HepG2 (cell line): ENCODE measurements around the gene MYD88. TPM values are rescaled to one million over a fixed set of nuclear protein-coding genes. Genes with fewer than 3 reads are reported as not detected.

Experiments used
- ATAC-seq: fragments of 200-7000 bp; cut with Tn5 transposase; 3 replicates; pipeline ENCODE4 v1.9.1; 2020; ENCODE audit warnings: mild to moderate bottlenecking, moderate library complexity
- BruUV-seq: library from RNA; stranded (reverse); fragments of 400-500 nt; replicated peaks from 2 replicates; lab custom pipeline; 2021; lab: Mats Ljungman, UMichigan
- CTCF ChIA-PET: fragments of 300-600 bp; formaldehyde crosslinking; extraction: SDS; loops from one replicate; lab custom pipeline; 2021; ENCODE audit warnings: low total read pairs, inconsistent platforms, low intra/inter-chr PET ratio; lab: Yijun Ruan, JAX
- POLR2A ChIA-PET: fragments of 350-600 bp; sonication (Branson Sonifier 250); formaldehyde crosslinking; loops from one replicate; lab custom pipeline; 2020; ENCODE audit warnings: antibody characterized with exemption, inconsistent platforms; lab: Yijun Ruan, JAX
- DNase-seq: peaks from one replicate; pipeline ENCODE4 v3.0.0-alpha.2; 2015; ENCODE audit warnings: low spot score
- FAIRE-seq: peaks from 3 replicates; lab custom pipeline; 2011; peaks lifted over from hg19 to GRCh38; lab: Jason Lieb, UNC
- H2AFZ ChIP-seq: one replicate; pipeline ENCODE4 v1.6.1; 2011; ENCODE audit warnings: low read length, inconsistent platforms
- H3K27ac ChIP-seq: fragments of 300-600 bp; 3 replicates; pipeline ENCODE4 v1.8.0; 2011; ENCODE audit warnings: mixed run types, mild to moderate bottlenecking, mixed read lengths, low read length, inconsistent platforms; ENCODE audit not compliant: insufficient read depth; ENCODE audit errors: extremely low read length
- H3K27me3 ChIP-seq, 2 experiments: fragments of 200-600 bp in 1 of 2; 2 replicates in 1 of 2; 3 replicates in 1 of 2; pipeline versions ENCODE4 v1.6.0 to v1.8.0; 2011; ENCODE audit warnings: low read length in 2 of 2, mild to moderate bottlenecking in 2 of 2, moderate library complexity in 2 of 2, inconsistent platforms in 1 of 2; ENCODE audit not compliant: insufficient read depth in 2 of 2, control insufficient read depth in 1 of 2
- H3K36me3 ChIP-seq, 2 experiments: fragments of 200-600 bp in 1 of 2; replicated peaks in 1 of 2; 2 replicates in 1 of 2; 3 replicates in 1 of 2; pipeline versions ENCODE4 v1.5.1 to v1.8.0; 2011; ENCODE audit warnings: low read length in 2 of 2, inconsistent platforms in 1 of 2; ENCODE audit not compliant: insufficient read depth in 2 of 2, control insufficient read depth in 1 of 2
- H3K4me1 ChIP-seq: 2 replicates; pipeline ENCODE4 v1.5.1; 2012; ENCODE audit warnings: low read length, inconsistent platforms; ENCODE audit not compliant: insufficient read depth
- H3K4me2 ChIP-seq: 2 replicates; pipeline ENCODE4 v1.6.0; 2011; ENCODE audit warnings: low read depth, low read length, inconsistent platforms
- H3K4me3 ChIP-seq, 3 experiments: fragments of 200-600 bp in 1 of 3; sonication (generic), shearing (Covaris generic) in 1 of 3; replicated peaks in 1 of 3; 2 replicates each; pipeline ENCODE4 v1.5.1; 2011 to 2016; ENCODE audit warnings: low read length in 3 of 3, inconsistent platforms in 2 of 3, low read depth in 2 of 3, mild to moderate bottlenecking in 2 of 3, control low read depth in 1 of 3, mixed read lengths in 1 of 3; ENCODE audit not compliant: insufficient read depth in 1 of 3
- H3K79me2 ChIP-seq: one replicate; pipeline ENCODE4 v1.6.1; 2011; ENCODE audit warnings: low read length, inconsistent platforms; ENCODE audit not compliant: insufficient read depth
- H3K9ac ChIP-seq: 2 replicates; pipeline ENCODE4 v1.6.0; 2011; ENCODE audit warnings: mild to moderate bottlenecking, low read depth, low read length, inconsistent platforms; ENCODE audit not compliant: insufficient read depth
- H3K9me3 ChIP-seq: 2 replicates; pipeline ENCODE4 v1.5.1; 2012; ENCODE audit warnings: mild to moderate bottlenecking, low read length
- H4K20me1 ChIP-seq: 2 replicates; pipeline ENCODE4 v1.6.0; 2011; ENCODE audit warnings: inconsistent platforms, mild to moderate bottlenecking, low read length, moderate library complexity; ENCODE audit not compliant: insufficient read depth
- BATF2 ChIP-seq: sonication (generic); formaldehyde crosslinking; IDR thresholded peaks from 2 replicates; pipeline ENCODE4 v1.8.0; 2022; ENCODE audit warnings: mild to moderate bottlenecking, missing genetic modification reagents, moderate library complexity
- DNMT3B ChIP-seq: conservative IDR thresholded peaks from 2 replicates; pipeline ENCODE4 v1.6.1; 2016; ENCODE audit warnings: missing biosample characterization, control low read depth
- IRX3 ChIP-seq: sonication (generic); formaldehyde crosslinking; IDR thresholded peaks from 2 replicates; pipeline ENCODE4 v1.8.1; 2023; ENCODE audit warnings: mild to moderate bottlenecking, low read depth, missing genetic modification reagents, borderline replicate concordance
- KDM5A ChIP-seq: fragments of 200-600 bp; sonication (generic); IDR thresholded peaks from 2 replicates; pipeline ENCODE4 v1.7.0; 2018; ENCODE audit warnings: antibody characterized with exemption, mild to moderate bottlenecking, low read length, borderline replicate concordance
- MEF2D ChIP-seq: sonication (generic); formaldehyde crosslinking; IDR thresholded peaks from 2 replicates; pipeline ENCODE4 v1.5.1; 2020; ENCODE audit warnings: mild to moderate bottlenecking, missing genetic modification reagents
- PRDM10 ChIP-seq: sonication (generic); formaldehyde crosslinking; IDR thresholded peaks from 2 replicates; pipeline ENCODE4 v1.4.0; 2020; ENCODE audit warnings: low read depth, missing genetic modification reagents
- RBFOX2 ChIP-seq: fragments of 200-400 bp; formaldehyde crosslinking; IDR thresholded peaks from 2 replicates; pipeline ENCODE4 v1.6.1; 2017; ENCODE audit warnings: low read depth, mild to moderate bottlenecking, low read length
- SALL2 ChIP-seq: sonication (generic); formaldehyde crosslinking; IDR thresholded peaks from 2 replicates; pipeline ENCODE4 v1.8.1; 2023; ENCODE audit warnings: mild to moderate bottlenecking, missing genetic modification reagents, inconsistent platforms
- WGBS: methylation state at CpG from one replicate; pipeline ENCODE4 v1.1.6; 2017; ENCODE audit warnings: low lambda C conversion rate; 5-methylcytosine and 5-hydroxymethylcytosine counted together
- in situ Hi-C: cut with HindIII; loops from 2 replicates; pipeline ENCODE4 v1.10.0; 2017; ENCODE audit warnings: low pct_unique_long_range_greater_than_20kb; ENCODE audit not compliant: extremely low pct_ligation_motif_present
- intact Hi-C: fragments of 100-400 bp; cut with micrococcal nuclease; formaldehyde crosslinking; loops from one replicate; pipeline ENCODE4 v1.10.0; 2022; ENCODE audit not compliant: unreplicated experiment
- polyA plus RNA-seq, 8 experiments: library from polyadenylated mRNA; depleted of rRNA in 3 of 8; stranded (reverse) in 7 of 8; unstranded in 1 of 8; fragments of >200 nt; fragmentation: Illumina TruSeq in 4 of 8; extraction: Trizol in 4 of 8; gene quantifications; 2 replicates each; pipeline versions ENCODE4 v1.2.1 to v1.2.3, GENCODE V29; 2011 to 2016; ENCODE audit warnings: low read depth in 4 of 8, missing spikeins in 1 of 8, mixed read lengths in 1 of 8; ENCODE audit not compliant: insufficient read depth in 1 of 8
- total RNA-seq, 5 experiments: library from RNA; depleted of rRNA; stranded (reverse); fragments of >200 nt; fragmentation: Illumina TruSeq; extraction: Trizol; gene quantifications; 2 replicates each; pipeline ENCODE4 v1.2.3, GENCODE V29; 2016; ENCODE audit warnings: low read depth in 1 of 5

MYD88 gene
- total and polyA plus RNA-seq, 2 of the 13 experiments (the other 11 are each of a cell fraction or from before 2014, with no cell fraction given), result 7.6 to 32.7 TPM

GRCh38 chr3:38131621-38132369, 6.7 kb upstream of the MYD88 start (continued):
- no peak for TF ChIP-seq MEF2D (CRISPR knock-in tag)

- Histone ChIP-seq H3K9ac (peak overlapping the region; percentile 71), H3K4me1 (peaks cover 77% of the 10 kb centered on the region), H3K9me3 (no peaks in the 10 kb centered on the region), H4K20me1 (peaks cover 8% of the 10 kb centered on the region), H3K4me3 (peak overlapping the region; percentile 6 to 61 (median 27); a peak in 4 of 6 replicates), H3K36me3 (peaks cover 13 to 44% of the 10 kb centered on the region in 2 experiments), H3K79me2 (peaks cover 68% of the 10 kb centered on the region), H3K4me2 (peak overlapping the region; percentile 90), H3K27ac (peak overlapping the region; percentile 97), H3K27me3 (no peaks in the 10 kb centered on the region; a peak in 1 of 5 replicates), H2AFZ (no peak overlapping the region)
- no peak for FAIRE-seq
- CTCF ChIA-PET, result no interaction called here
- TF ChIP-seq DNMT3B (CRISPR knock-in tag) (no peak), BATF2 (CRISPR knock-in tag) (0 out of 2 replicates have a peak, but pooled peaks have one; percentile 5), SALL2 (CRISPR knock-in tag) (no peak), PRDM10 (peak; percentile 56; the same call in 1 of the 2 replicates), KDM5A (0 out of 2 replicates have a peak, but pooled peaks have one; percentile 3), IRX3 (CRISPR knock-in tag) (0 out of 2 replicates have a peak, but pooled peaks have one; percentile 70), RBFOX2 (peak; percentile 66)
- in situ Hi-C loops, result loop anchor here (25.0 kb wide), 1 partner anchor 329 kb away; the partner anchor contains the start of gene ACVR2B
- POLR2A ChIA-PET, result interaction anchor here (1.1 to 6.9 kb wide), 8 partner anchors 9 to 322 kb away, joined by 4 to 87 read pairs (median 10); partner anchors contain the start of genes OXSR1 and XYLB
- no peak for ATAC-seq
- WGBS, result 35% methylated on average over 3 of the region's 3 CpGs
- DNase-seq, result no peak
- intact Hi-C loops, result loop anchor here (2.0 to 10.0 kb wide), 3 partner anchors 16 to 214 kb away; partner anchors contain the start of gene XYLB
- BruUV-seq, result no TSS peak
Observed at GRCh38 chr3:38133209-38133556, 5.3 kb upstream of the MYD88 start.
